ENCODE results near the gene CENPI.

The CENPI gene

DNA sequence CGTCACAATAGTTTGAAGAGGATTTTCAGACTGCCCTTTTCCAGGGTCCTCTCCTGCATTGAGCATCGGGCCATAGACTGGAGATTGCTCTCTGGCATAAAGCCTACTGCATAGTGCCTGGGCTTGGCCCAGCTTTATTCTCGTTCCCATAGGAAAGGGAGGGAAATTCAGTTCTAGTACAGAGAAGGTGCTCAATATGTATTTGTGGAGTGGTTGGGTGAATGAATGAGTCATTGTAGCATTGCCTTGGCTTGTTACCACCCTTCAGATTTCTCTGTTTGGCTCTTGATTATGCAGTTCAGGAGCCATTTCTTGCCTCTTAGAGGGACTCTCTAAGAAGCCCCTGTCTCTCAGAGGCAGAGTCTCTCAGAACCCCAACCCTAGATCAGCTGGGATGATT, 16.8 kb upstream of the CENPI start:
- no peak overlapping the region for H3K4me3 ChIP-seq (ENCODE audit: low read depth, low read length)
- H3K9me3 ChIP-seq (ENCODE audit: control insufficient read depth, insufficient read depth, low read length) = no peaks in the 10 kb centered on the region
- no peaks in the 10 kb centered on the region for H3K36me3 ChIP-seq (ENCODE audit: control insufficient read depth, insufficient read depth, low read length)
- H3K27me3 ChIP-seq (ENCODE audit: control insufficient read depth, insufficient read depth, low read length) = peaks cover 5% of the 10 kb centered on the region
- peaks cover 2% of the 10 kb centered on the region for H3K4me1 ChIP-seq (ENCODE audit: control insufficient read depth, insufficient read depth, low read length)
- H3K9ac ChIP-seq (ENCODE audit: low read depth, low read length) = no peak overlapping the region

DNA sequence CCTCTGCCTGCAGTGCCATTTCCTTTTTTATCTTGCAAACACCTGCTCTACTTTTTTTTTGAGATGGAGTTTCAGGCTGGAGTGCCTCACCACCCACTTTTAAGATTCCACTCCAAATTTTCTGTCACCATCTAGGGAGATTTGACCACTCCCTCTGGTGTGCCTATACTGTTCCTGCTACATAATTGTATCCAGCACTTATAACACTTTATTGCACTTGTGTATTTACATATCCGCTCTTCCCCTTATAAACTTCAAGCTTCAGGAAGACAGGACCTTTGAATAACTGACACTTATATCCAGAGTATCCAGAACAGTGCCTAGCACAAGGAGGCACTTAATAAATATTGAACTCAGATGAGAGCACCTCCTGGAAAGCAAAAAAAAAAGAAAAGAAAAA, 6.2 kb upstream of the CENPI start:
- no peaks in the 10 kb centered on the region for H3K4me1 ChIP-seq (ENCODE audit: control insufficient read depth, insufficient read depth, low read length)
- no peaks in the 10 kb centered on the region for H3K36me3 ChIP-seq (ENCODE audit: control insufficient read depth, insufficient read depth, low read length)
- no peak overlapping the region for H3K9ac ChIP-seq (ENCODE audit: low read depth, low read length)
- no peaks in the 10 kb centered on the region for H3K9me3 ChIP-seq (ENCODE audit: control insufficient read depth, insufficient read depth, low read length)
- H3K27me3 ChIP-seq (ENCODE audit: control insufficient read depth, insufficient read depth, low read length) = no peaks in the 10 kb centered on the region
- H3K4me3 ChIP-seq (ENCODE audit: low read depth, low read length) = no peak overlapping the region

DNA sequence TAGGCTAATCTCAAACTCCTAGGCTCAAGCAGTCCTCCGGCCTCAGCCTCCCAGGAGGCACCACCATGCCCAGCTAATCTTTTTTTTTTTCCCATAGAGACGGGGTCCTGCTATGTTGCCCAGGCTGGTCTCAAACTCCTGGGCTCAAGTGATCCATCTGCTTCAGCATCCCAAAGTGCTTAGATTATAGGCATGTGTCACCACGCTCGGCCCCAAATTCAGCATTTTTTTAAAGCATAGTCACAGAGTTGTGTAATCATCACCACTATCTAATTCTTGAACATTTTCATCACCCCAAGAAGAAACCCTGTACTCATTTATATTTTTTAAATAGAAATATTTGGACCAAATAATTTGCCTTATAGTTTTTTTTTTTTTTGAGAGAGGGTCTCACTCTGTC, 10.3 kb downstream of the CENPI start:
- Histone ChIP-seq H3K4me1 (ENCODE audit: control insufficient read depth, insufficient read depth, low read length) (no peaks in the 10 kb centered on the region), H3K36me3 (ENCODE audit: control insufficient read depth, insufficient read depth, low read length) (peaks cover 4% of the 10 kb centered on the region), H3K9me3 (ENCODE audit: control insufficient read depth, insufficient read depth, low read length) (no peaks in the 10 kb centered on the region), H3K9ac (ENCODE audit: low read depth, low read length) (no peak overlapping the region), H3K27me3 (ENCODE audit: control insufficient read depth, insufficient read depth, low read length) (no peaks in the 10 kb centered on the region), H3K4me3 (ENCODE audit: low read depth, low read length) (no peak overlapping the region)

DNA sequence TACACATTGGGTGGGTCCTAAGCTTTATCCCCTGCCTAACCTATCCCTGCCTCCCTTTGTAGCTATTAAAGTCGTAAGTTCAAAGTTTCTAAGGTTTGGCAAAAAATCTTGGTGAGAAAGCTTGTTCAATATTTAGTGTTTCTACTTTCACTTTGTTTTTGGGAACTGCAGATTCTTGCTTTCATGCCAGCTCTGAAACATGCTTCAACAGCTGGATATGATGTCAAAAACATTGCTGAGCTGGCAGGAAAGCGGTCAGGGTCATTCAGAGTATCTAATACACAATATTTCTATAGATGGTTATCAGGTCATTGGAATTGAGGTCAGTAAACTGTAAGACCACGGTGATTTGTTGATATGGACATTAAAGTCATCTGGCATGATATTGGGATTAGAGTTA, 19.7 kb downstream of the CENPI start:
- Histone ChIP-seq H3K36me3 (ENCODE audit: control insufficient read depth, insufficient read depth, low read length) (no peaks in the 10 kb centered on the region), H3K4me3 (ENCODE audit: low read depth, low read length) (no peak overlapping the region), H3K9me3 (ENCODE audit: control insufficient read depth, insufficient read depth, low read length) (no peaks in the 10 kb centered on the region), H3K9ac (ENCODE audit: low read depth, low read length) (no peak overlapping the region), H3K4me1 (ENCODE audit: control insufficient read depth, insufficient read depth, low read length) (no peaks in the 10 kb centered on the region), H3K27me3 (ENCODE audit: control insufficient read depth, insufficient read depth, low read length) (no peaks in the 10 kb centered on the region)

DNA sequence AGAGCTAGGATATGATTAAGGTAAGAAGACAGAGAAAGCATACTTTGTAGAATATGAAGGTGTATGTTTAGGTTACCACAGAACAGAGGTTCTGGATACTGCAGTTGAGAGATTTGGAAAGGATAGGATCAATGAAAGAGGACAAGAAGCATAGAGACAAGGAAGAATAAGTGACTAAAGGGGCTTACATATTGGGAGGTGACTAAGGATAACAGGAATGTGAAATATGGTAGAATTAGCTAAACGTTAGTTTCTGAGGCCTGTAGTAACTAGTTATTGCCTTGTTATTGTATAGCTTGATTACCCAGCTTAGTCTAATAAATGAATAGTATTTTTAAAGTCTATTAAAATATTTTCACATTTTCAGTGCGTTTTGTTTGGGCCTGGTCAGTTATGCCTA, 38.2 kb downstream of the CENPI start:
- H3K4me3 ChIP-seq (ENCODE audit: low read depth, low read length) = no peak overlapping the region
- no peaks in the 10 kb centered on the region for H3K36me3 ChIP-seq (ENCODE audit: control insufficient read depth, insufficient read depth, low read length)
- peaks cover 5% of the 10 kb centered on the region for H3K9me3 ChIP-seq (ENCODE audit: control insufficient read depth, insufficient read depth, low read length)
- H3K4me1 ChIP-seq (ENCODE audit: control insufficient read depth, insufficient read depth, low read length) = no peaks in the 10 kb centered on the region
- H3K27me3 ChIP-seq (ENCODE audit: control insufficient read depth, insufficient read depth, low read length) = no peaks in the 10 kb centered on the region
- H3K9ac ChIP-seq (ENCODE audit: low read depth, low read length) = no peak overlapping the region
